ENCODE measurements around the gene OSTN. TPM values are rescaled to one million over a fixed set of nuclear protein-coding genes. Genes with fewer than 3 reads are reported as not detected.
"Not testable (repeated sequence)": the region's sequence is repeated elsewhere in the genome, so short reads cannot be mapped to it uniquely, and the experiment has no call there.

OSTN gene
- polyA plus RNA-seq, 3 donors, result 2.5 TPM; not detected in 2

GRCh38 chr3:191257286-191257685 is 58.2 kb downstream of the OSTN start:
- no peak overlapping the region for H3K27ac ChIP-seq (ENCODE audit: low read depth, low read length)
- WGBS, 3 donors, result 90 to 98% (median 95%) methylated on average over 2 of the region's 2 CpGs

GRCh38 chr3:191259486-191259885 is 60.4 kb downstream of the OSTN start:
- WGBS, 3 donors, result 0 to 57% (median 0%) methylated on average over 1 of the region's 1 CpG
- no peak overlapping the region for H3K27ac ChIP-seq (ENCODE audit: low read depth, low read length)

GRCh38 chr3:191260431-191261303 is 61.6 kb downstream of the OSTN start:
- 69 to 91% (median 91%) methylated on average over 11 of the region's 11 CpGs for WGBS, 3 donors
- H3K27ac ChIP-seq (ENCODE audit: low read depth, low read length), result no peak overlapping the region

- no peak overlapping the region for H3K27ac ChIP-seq (ENCODE audit: low read depth, low read length)
These were observed 62.2 kb downstream of the OSTN start for GRCh38 chr3:191261304-191261638.

GRCh38 chr3:191262650-191263049 is 63.6 kb downstream of the OSTN start:
- WGBS, 3 donors, result 55 to 68% (median 61%) methylated on average over 1 of the region's 1 CpG
- no peak overlapping the region for H3K27ac ChIP-seq (ENCODE audit: low read depth, low read length)

GRCh38 chr3:191263365-191263764 is 64.3 kb downstream of the OSTN start:
- no peak overlapping the region for H3K27ac ChIP-seq (ENCODE audit: low read depth, low read length)

- WGBS, 3 donors, result 38 to 68% (median 43%) methylated on average over 3 of the region's 3 CpGs
These were observed 64.8 kb downstream of the OSTN start for GRCh38 chr3:191263850-191264249.

GRCh38 chr3:191268737-191269136 is 69.7 kb downstream of the OSTN start:
- H3K27ac ChIP-seq (ENCODE audit: low read depth, low read length), result no peak overlapping the region

More at GRCh38 chr3:191263850-191264249, 64.8 kb downstream of the OSTN start:
- no peak overlapping the region for H3K27ac ChIP-seq (ENCODE audit: low read depth, low read length)

GRCh38 chr3:191269289-191270085 is 70.4 kb downstream of the OSTN start:
- no peak overlapping the region for H3K27ac ChIP-seq (ENCODE audit: low read depth, low read length)
- 64 to 79% (median 64%) methylated on average over 5 of the region's 5 CpGs for WGBS, 3 donors

- not testable (repeated sequence) for H3K27ac ChIP-seq (ENCODE audit: low read depth, low read length)
- 88 to 95% (median 95%) methylated on average over 14 of the region's 14 CpGs for WGBS, 3 donors
These were observed 76.2 kb downstream of the OSTN start for GRCh38 chr3:191275244-191275643.

- H3K27ac ChIP-seq (ENCODE audit: low read depth, low read length), result no peak overlapping the region
These were observed 76.7 kb downstream of the OSTN start for GRCh38 chr3:191275751-191276150.

GRCh38 chr3:191280111-191280510 is 81.1 kb downstream of the OSTN start:
- 28 to 48% (median 33%) methylated on average over 1 of the region's 1 CpG for WGBS, 3 donors
- no peak overlapping the region for H3K27ac ChIP-seq (ENCODE audit: low read depth, low read length)

GRCh38 chr3:191280882-191281281 is 81.8 kb downstream of the OSTN start:
- no peak overlapping the region for H3K27ac ChIP-seq (ENCODE audit: low read depth, low read length)

GRCh38 chr3:191282251-191283185 is 83.5 kb downstream of the OSTN start:
- no peak overlapping the region for H3K27ac ChIP-seq (ENCODE audit: low read depth, low read length)
- 59 to 71% (median 60%) methylated on average over 4 of the region's 4 CpGs for WGBS, 3 donors

- 84 to 91% (median 86%) methylated on average over 2 of the region's 2 CpGs for WGBS, 3 donors
- H3K27ac ChIP-seq (ENCODE audit: low read depth, low read length), result no peak overlapping the region
These were observed 84.4 kb downstream of the OSTN start for GRCh38 chr3:191283400-191283799.

- 51 to 70% (median 60%) methylated on average over 4 of the region's 4 CpGs for WGBS, 3 donors
- no peak overlapping the region for H3K27ac ChIP-seq (ENCODE audit: low read depth, low read length)
These were observed 91.4 kb downstream of the OSTN start for GRCh38 chr3:191290311-191291025.

GRCh38 chr3:191292243-191293015 is 93.4 kb downstream of the OSTN start:
- H3K27ac ChIP-seq (ENCODE audit: low read depth, low read length), result no peak overlapping the region
- 67 to 86% (median 67%) methylated on average over 5 of the region's 5 CpGs for WGBS, 3 donors

- no peak overlapping the region for H3K27ac ChIP-seq (ENCODE audit: low read depth, low read length)
- 90 to 97% (median 97%) methylated on average over 1 of the region's 1 CpG for WGBS, 3 donors
These were observed 95.2 kb downstream of the OSTN start for GRCh38 chr3:191294291-191294690.

Data from adipose tissue (tissue), 3 donors.